Muscle of back (tissue), 11 donors: Measurements from ENCODE around the gene LSM14A. TPM values are rescaled to one million over a fixed set of nuclear protein-coding genes. Genes with fewer than 3 reads are reported as not detected.

Source experiments
- DNase-seq, 3 donors: peaks; one replicate each; pipeline versions ENCODE4 v3.0.0 to v3.0.0-alpha.2; 2013
- polyA plus RNA-seq, 10 donors: library from polyadenylated mRNA; unstranded; fragments of 120-200 nt; gene quantifications; one replicate each; pipeline ENCODE4 v1.2.1, GENCODE V29; 2013; ENCODE audit not compliant: insufficient read length in 10 of 10

The LSM14A gene
- polyA plus RNA-seq, 10 donors, result 66.4 to 125 (median 86.1) TPM

DNA sequence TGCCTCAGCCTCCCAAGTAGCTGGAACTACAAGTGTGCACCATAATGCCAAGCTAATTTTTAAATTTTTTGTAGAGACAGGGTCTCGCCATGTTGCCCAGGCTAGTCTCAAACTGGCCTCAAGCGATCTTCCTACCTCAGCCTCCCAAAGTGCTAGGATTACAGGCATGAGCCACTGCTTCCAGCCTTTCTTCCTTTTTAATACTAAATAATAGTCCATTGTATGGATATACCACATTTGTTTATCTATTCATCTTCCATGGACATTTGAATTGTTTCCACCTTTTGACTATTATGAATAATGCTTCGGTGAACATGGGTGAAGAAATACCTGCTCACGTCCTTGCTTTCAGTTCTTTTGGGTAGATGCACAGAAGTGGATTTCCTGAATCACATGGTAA is 106.5 kb downstream of the LSM14A start:
- DNase-seq, result no peak

Other genes starting within 250 kb of the LSM14A start
- 10 to 100 TPM; 18.2 to 28.1 (median 23.5) TPM for gene GARRE1, start 82.0 kb downstream of the LSM14A start, polyA plus RNA-seq
- 100 to 1,000 TPM; 133 to 172 (median 153) TPM for gene GPI, start 192.7 kb downstream of the LSM14A start, polyA plus RNA-seq
- 10 to 100 TPM; 11.4 to 19.2 (median 14.8) TPM for gene PDCD2L, start 231.9 kb downstream of the LSM14A start, polyA plus RNA-seq